ES-I3 (cell line): ENCODE results near the gene POLL.
A peak's percentile ranks its signal among the peaks of the same experiment; 100 is the strongest.
"Not testable (repeated sequence)": the region's sequence is repeated elsewhere in the genome, so short reads cannot be mapped to it uniquely, and the experiment has no call there.

ENCODE experiments used
- H3K36me3 ChIP-seq: 2 replicates; pipeline ENCODE4 v1.6.1; 2013; ENCODE audit warnings: mild to moderate bottlenecking, low read length, control low read depth, moderate library complexity; ENCODE audit not compliant: insufficient read depth
- H3K4me1 ChIP-seq: 2 replicates; pipeline ENCODE4 v1.6.1; 2013; ENCODE audit warnings: mild to moderate bottlenecking, control low read depth, low read length; ENCODE audit not compliant: insufficient read depth
- H3K9ac ChIP-seq: 2 replicates; pipeline ENCODE4 v1.6.1; 2013; ENCODE audit warnings: low read depth, mild to moderate bottlenecking, low read length, moderate library complexity
- H3K9me3 ChIP-seq: 2 replicates; pipeline ENCODE4 v1.6.1; 2013; ENCODE audit warnings: mild to moderate bottlenecking, low read length, moderate library complexity; ENCODE audit not compliant: control insufficient read depth, insufficient read depth

Gene POLL

DNA sequence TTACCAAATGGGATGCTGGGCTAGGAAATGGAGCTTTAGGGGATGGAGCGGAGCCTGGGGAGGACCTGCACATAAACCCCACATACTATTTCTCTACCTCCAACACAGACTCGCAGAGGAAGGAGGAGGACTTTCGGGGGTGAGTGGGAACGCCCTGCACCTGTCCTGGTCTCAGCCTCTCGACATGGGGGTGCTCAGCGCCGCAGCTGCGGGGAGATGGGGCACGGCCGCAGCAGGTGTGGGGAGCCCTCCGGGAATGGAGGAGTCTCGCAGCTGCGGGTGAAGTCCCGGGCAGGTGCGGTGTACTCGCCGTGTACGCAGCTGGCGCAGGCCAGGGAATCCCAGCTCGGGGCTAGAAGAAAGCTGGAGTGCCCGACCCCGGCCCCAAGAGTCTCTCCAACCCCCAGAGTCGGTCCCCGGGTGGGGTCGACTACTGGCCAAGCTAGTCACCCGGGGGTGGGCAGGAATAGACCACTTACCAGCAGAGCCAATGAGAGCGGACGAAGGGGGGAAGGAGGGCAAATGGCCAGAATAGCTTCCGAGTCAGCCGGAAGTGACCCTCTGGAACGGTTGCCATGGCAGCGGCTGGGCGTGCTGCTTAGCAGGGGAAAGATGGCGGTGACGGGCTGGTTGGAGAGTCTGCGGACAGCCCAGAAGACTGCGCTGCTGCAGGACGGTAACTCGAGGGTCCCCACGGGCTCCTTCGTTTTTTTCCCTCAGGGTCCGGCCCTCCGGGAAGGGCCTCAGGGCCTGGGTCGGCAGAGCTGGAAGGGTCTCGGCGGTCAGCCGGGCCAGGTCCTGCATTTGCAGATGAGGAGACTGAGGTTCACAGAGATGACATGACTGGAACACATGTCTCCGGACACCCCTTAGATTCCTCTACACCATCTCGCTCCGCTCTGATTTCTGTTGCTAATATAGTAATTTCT, at the start of gene POLL, which contains the start of gene DPCD:
Gene POLL (minus strand): TSS at position 533 of the 929 bp plus-strand sequence. CDS start 897 bp downstream, outside the sequence.
Gene DPCD (plus strand): TSS at position 597 of the 929 bp plus-strand sequence. CDS start 16 bp downstream, at position 613.
- H3K9me3 ChIP-seq: no peaks in the 10 kb centered on the region
- H3K9ac ChIP-seq: peak within 1 kb of the TSS; percentile 99
- H3K36me3 ChIP-seq: peaks cover 8% of the 10 kb centered on the region; the same call in 1 of the 2 replicates
- H3K4me1 ChIP-seq: peaks cover 5% of the 10 kb centered on the region; the same call in 1 of the 2 replicates

DNA sequence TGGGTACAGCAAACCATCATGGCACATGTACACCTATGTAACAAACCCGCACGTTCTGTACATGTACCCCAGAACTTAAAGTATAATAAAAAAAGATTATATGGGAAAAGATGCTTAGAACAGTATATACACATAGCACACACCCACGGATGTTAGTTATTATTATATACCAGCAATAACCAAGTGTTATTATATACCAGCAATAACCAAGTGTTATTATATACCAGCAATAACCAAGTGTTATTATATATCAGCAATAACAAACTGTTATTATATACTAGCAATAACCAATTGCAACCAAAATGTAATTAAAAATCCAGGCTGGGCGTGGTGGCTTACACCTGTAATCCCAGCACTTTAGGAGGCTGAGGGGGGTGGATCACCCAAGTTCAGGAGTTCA, 45.5 kb upstream of the POLL start:
- not testable (repeated sequence) for H3K4me1 ChIP-seq, H3K9me3 ChIP-seq, H3K36me3 ChIP-seq, H3K9ac ChIP-seq

DNA sequence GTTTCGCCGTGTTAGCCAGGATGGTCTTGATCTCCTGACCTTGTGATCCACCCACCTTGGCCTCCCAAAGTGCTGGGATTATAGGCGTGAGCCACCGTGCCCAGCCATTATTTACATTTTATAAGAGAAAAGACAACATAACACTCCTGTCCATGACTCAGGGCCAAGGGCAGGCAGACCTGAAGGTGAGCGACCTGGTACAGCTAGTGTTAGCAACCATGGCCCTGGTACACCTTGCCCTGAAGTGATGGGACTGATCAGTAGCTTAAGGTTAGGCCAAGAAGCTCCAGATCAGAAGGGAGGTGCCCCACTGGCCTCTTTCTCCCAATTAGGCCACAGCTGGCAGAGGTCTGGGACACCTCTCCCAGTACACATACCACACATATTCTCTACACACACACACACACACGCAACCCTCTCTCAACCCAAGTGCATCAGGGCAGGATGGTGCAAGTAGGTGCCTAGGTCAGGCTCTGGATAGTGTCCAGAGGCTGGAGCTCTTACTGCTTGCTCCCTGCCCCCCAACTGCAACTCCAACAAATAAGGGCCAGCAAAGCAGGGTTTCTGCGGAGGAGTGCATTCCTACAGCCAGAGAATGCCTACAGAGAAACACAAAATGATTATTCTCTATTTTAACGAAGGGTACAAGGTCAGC, 43.9 kb upstream of the POLL start:
- H3K9me3 ChIP-seq: no peaks in the 10 kb centered on the region; the same call in 1 of the 2 replicates
- no peaks in the 10 kb centered on the region for H3K36me3 ChIP-seq
- no peak overlapping the region for H3K9ac ChIP-seq
- H3K4me1 ChIP-seq: no peaks in the 10 kb centered on the region

DNA sequence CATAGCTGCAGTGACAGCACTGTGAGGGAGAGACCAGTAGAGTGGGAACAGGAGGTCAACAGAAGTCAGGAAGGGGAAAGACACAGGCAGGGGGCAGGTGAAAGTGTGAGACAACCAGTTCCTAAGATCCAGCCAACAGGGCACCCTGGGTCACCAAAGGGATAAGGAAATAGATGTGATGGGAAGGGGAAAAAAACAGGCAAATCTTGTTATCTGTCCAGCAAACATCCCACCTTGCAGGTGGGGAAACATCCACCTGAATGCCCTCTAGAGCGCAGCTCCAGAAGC, 42.5 kb upstream of the POLL start:
- Histone ChIP-seq H3K36me3 (no peaks in the 10 kb centered on the region), H3K9me3 (no peaks in the 10 kb centered on the region; the same call in 1 of the 2 replicates), H3K9ac (no peak overlapping the region), H3K4me1 (no peaks in the 10 kb centered on the region)

DNA sequence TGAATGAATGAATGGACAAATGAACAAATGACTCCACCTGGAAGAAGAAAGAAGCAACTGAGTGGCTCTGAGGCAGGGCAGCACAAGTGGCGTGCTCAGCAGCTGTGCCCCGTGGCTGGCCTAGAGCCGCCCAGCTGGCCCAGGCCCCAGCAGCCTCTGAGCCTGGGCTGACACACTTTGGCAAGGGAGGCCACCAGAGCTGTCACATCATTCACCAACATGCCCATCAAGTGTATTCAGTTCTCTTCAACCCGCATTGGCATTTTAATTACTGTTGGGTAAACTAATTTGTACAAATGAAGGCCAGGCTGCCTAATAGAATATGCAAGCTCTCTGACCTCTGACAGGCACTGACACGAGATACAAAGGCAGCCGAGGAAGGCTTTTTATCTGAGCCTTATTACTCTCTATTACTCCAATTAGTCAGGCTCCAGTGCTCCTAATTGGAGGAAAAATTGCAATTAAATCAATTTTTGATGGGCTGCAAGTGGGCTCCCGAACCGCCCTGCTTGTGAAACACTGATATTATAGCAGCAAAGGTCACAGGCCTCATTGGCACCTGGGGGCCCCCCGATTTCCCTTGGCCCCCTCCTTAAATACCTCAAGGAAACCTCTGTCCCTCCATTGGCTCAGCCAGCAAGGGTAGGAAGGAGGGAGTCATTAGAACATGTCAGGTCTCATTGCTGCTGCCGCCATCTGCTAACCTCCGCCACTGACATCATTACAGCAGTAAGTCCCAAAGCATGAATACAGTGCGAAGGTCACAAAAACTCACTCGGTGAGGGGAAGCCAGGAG, 42.0 kb upstream of the POLL start:
- Histone ChIP-seq H3K9me3 (no peaks in the 10 kb centered on the region; the same call in 1 of the 2 replicates), H3K36me3 (no peaks in the 10 kb centered on the region), H3K9ac (no peak overlapping the region), H3K4me1 (no peaks in the 10 kb centered on the region)

DNA sequence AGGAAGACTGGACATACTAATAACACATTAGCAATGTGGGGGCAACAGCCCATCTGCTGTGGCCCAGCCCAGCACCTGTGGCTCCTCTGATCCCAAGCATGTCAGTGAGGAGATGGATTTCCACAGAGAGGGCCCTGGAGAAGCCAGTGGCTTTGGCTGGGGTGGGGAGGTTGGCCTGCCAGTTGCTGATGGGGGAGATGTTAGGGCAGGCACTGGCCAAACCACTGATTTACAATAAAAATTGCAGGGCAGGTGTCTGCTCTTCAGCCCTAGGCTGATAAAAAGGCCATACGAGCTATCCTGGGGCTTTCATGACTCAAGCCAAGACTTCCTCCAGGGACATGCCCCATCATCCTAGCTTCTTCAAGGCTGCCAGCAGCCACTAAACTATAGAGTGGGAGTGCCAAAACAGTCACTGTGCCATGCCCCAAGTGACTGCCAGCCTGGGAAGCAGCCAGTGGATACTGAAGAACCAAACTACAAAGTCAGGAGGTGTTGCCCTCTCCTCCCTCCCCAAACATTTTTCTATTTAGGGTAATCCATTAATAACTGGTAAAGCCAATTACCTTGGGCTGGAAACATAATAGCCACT, 37.9 kb upstream of the POLL start:
- Histone ChIP-seq H3K9ac (no peak overlapping the region), H3K9me3 (no peaks in the 10 kb centered on the region; the same call in 1 of the 2 replicates), H3K36me3 (0 out of 2 replicates have a peak, but pooled peaks cover 4% of the 10 kb centered on the region), H3K4me1 (no peaks in the 10 kb centered on the region)

DNA sequence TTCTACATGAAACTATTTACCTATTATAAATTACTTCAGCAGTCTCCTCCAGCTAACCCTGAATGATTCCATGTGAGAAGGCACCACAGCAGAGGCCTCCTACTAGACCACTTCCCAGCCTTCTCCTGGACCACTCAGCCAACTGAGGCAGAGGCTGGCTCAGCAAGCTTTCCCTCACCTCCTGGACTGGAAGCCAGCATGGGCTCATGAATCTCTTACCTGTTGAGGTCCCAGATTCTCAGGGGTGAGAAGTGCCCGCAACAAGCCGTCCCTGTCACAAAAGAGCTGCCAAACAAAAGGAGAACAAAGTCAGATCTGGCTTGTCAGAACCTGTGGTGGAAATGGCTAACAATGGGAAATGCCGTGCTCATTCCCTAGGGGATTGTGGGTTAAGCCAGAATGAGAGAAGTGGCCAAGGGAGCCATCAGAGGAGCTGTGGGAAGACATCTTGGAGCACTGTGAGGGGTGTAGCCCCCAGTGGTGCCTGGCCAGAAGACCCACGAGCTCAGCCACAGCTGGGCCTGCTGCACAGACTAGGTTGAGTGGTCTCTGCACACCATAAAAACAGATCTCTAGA, 36.6 kb upstream of the POLL start:
- H3K4me1 ChIP-seq: no peaks in the 10 kb centered on the region
- no peak overlapping the region for H3K9ac ChIP-seq

DNA sequence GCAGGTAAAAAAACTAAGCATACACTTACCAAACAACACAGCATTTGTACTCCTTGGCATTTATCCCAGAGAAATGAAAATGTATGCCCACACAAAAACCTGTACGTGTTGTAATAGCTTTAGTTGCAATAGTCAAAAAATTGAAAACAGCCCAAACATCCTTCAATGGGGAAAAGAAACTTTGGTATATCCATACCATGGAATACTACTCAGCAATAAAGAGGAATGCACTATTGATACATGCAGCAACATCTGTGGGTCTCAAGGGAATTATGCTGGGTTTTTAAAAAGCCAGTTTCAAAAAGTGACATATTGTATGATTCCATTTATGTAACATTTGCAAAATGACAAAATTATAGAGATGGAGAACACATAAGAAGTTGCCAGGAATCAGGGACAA, 35.5 kb upstream of the POLL start:
- Histone ChIP-seq H3K4me1 (no peaks in the 10 kb centered on the region), H3K9me3 (no peaks in the 10 kb centered on the region), H3K36me3 (0 out of 2 replicates have a peak, but pooled peaks cover 4% of the 10 kb centered on the region), H3K9ac (no peak overlapping the region)

More for the DNA sequence above, 36.6 kb upstream of the POLL start:
- no peaks in the 10 kb centered on the region for H3K9me3 ChIP-seq
- H3K36me3 ChIP-seq: 0 out of 2 replicates have a peak, but pooled peaks cover 4% of the 10 kb centered on the region

DNA sequence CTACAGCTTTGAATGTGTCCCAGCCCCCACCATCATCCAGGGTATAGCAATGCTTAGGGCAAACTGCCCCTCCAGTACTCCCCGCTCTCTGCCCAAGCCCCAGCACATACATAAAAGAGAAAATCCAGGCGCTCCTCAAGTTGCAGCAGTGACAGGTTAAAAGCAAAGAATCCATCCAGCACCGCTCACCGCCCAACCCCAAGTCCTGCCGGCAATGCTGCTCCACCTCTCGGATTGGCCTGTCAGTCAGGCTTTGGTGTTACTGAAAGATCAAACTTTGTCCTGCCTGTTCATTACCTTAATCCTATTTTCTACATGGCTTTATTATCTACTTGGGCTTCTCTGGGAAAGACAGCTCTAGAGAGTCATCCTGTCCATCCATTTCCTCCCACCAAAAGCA, 31.9 kb upstream of the POLL start:
- H3K4me1 ChIP-seq: peaks cover 8% of the 10 kb centered on the region
- H3K9ac ChIP-seq: no peak overlapping the region
- no peaks in the 10 kb centered on the region for H3K9me3 ChIP-seq
- 0 out of 2 replicates have a peak, but pooled peaks cover 4% of the 10 kb centered on the region for H3K36me3 ChIP-seq

DNA sequence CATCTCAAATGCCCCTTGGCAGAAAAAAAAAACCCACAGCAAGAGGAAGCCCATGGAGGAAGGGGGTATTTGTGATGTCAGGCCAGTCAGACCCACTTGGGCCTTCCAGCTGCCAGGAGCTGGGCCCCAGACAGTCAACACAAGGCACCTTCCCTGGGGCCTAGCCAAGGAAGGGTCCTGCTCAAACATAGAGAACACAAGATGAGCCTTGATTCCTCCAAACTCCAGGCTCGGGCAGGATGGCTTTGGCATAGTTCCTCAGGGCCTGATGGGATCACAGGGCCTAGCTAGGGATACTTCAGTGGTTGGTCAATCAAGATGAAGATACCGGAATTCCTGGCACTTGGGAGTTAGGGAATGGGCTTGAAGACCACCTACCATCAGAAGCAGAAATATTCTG, 30.8 kb upstream of the POLL start:
- peaks cover 15% of the 10 kb centered on the region for H3K4me1 ChIP-seq

DNA sequence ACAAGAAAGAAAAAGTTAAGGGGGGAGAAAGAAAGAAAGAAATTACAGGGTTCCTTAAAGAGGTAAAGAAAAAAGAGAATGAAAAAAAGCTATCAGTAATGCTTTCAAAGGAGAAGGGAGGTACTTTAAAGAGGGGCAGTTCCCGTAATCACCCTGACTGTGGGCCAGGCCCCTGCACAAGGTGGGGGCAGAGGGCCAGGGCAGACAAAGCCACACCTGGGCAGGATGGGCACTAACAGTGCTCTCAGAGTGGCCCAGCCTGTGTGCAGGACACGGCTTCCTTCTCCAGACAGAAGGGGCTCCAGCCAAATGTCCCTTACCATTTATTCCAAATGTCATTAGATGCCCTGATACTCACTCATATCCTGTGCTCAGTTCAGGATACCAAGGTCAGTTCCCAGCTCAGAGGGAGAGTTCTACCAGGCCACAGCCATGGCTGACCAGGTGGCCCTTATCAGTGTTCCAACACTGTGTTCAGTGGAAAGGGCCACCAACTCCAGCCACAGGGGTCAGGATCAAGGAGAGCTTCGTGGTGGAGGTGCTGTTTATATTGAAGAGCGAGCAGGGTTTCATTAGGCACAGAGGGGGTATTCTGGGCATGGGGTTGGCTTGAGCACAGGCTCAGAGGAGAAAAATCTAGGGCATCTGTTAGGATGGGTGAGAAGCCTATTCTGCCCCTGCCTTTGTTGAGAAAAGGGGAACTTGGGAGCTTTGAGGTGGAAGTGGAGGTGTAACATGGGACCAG, 29.9 kb upstream of the POLL start:
- Histone ChIP-seq H3K9ac (no peak overlapping the region), H3K4me1 (peaks cover 15% of the 10 kb centered on the region), H3K36me3 (no peaks in the 10 kb centered on the region), H3K9me3 (no peaks in the 10 kb centered on the region)

More for the DNA sequence above, 30.8 kb upstream of the POLL start:
- Histone ChIP-seq H3K9me3 (no peaks in the 10 kb centered on the region), H3K9ac (no peak overlapping the region), H3K36me3 (no peaks in the 10 kb centered on the region)

DNA sequence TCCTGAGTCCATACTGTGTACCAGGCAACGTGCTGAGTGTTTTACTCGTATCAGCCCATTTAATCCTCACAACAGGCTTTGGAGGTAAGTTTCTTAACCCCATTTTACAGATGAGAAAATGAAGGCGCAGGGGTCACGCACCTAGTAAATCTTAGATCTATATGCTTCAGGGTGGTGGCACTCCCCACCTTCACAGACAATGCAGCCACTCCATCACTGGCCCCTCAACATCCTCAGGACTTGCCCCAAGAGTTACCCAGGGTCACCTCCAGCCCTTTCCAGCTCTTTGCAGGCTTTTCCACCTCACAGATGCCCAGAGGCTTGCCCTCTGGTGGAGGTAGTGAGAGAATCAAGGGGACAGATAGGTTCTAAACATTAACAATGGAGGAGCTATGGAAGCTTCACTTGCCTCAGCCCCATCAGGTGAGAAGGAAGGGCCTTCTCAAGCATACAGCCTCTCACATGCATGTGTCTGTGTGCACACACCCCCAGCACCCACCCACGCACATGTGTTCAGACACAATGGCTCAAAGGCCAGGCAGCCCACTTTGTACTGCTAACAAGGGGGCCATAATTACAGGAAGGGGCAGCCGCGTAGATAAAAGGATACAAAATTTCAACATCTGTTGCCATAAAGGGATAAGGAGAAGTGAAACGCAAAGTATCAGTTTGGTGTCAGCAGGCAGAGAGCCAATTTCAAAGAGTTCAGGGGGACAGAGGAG, 29.2 kb upstream of the POLL start:
- Histone ChIP-seq H3K9me3 (no peaks in the 10 kb centered on the region), H3K4me1 (peaks cover 15% of the 10 kb centered on the region), H3K9ac (no peak overlapping the region), H3K36me3 (no peaks in the 10 kb centered on the region)
